ENCODE data around the gene KLHL29. TPM values are rescaled to one million over a fixed set of nuclear protein-coding genes. Genes with fewer than 3 reads are reported as not detected.

KLHL29 gene
- polyA plus RNA-seq, 3 donors, result 0.03 TPM; not detected in 2

GRCh38 chr2:23632386-23632785 is 247.4 kb downstream of the KLHL29 start:
- 66% methylated on average over 5 of the region's 6 CpGs for WGBS (ENCODE audit: insufficient coverage)
- Histone ChIP-seq H3K27ac (ENCODE audit: low read depth in 1 of 2, low read length in 2 of 2) (no peak overlapping the region), H3K9ac (ENCODE audit: insufficient read depth, low read length, poor library complexity, severe bottlenecking) (no peak overlapping the region), H3K4me2 (replicated peaks; ENCODE audit: extremely low read depth, low read length, poor library complexity, severe bottlenecking) (no peak overlapping the region), H3K79me2 (ENCODE audit: insufficient read depth, low read length) (no peaks in the 10 kb centered on the region), H3K4me1 (ENCODE audit: control insufficient read depth in 1 of 2, insufficient read depth in 2 of 2, low read length in 2 of 2) (no peaks in the 10 kb centered on the region), H2AFZ (ENCODE audit: insufficient read depth, low read depth, low read length, poor library complexity, severe bottlenecking) (no peak overlapping the region), H3K27me3 (ENCODE audit: control insufficient read depth in 2 of 2, insufficient read depth in 2 of 2, low read length in 2 of 2) (peaks cover 0 to 2% of the 10 kb centered on the region in 2 donors), H3K9me3 (replicated peaks in 1 of 2; ENCODE audit: control insufficient read depth in 1 of 2, insufficient read depth in 1 of 2, low read length in 2 of 2) (no peaks in the 10 kb centered on the region), H4K20me1 (ENCODE audit: insufficient read depth, low read length) (no peaks in the 10 kb centered on the region), H3K4me3 (replicated peaks in 1 of 3; ENCODE audit: low read depth in 2 of 3, low read length in 3 of 3) (no peak overlapping the region), H3K36me3 (replicated peaks in 1 of 2; ENCODE audit: control insufficient read depth in 1 of 2, insufficient read depth in 2 of 2, low read length in 2 of 2) (no peaks in the 10 kb centered on the region)
- DNase-seq, result no peak
- Mint-ChIP-seq H3K27me3 (ENCODE audit: low read depth in 3 of 3) (peaks cover 3 to 11% (median 9%) of the 10 kb centered on the region in 3 donors), H3K4me1 (no peaks in the 10 kb centered on the region), H3K4me3 (no peak overlapping the region), H3K36me3 (no peaks in the 10 kb centered on the region), H3K9me3 (peaks cover 0 to 1% (median 0%) of the 10 kb centered on the region in 7 donors), H3K27ac (no peak overlapping the region)
- TF ChIP-seq, protein P1, sequence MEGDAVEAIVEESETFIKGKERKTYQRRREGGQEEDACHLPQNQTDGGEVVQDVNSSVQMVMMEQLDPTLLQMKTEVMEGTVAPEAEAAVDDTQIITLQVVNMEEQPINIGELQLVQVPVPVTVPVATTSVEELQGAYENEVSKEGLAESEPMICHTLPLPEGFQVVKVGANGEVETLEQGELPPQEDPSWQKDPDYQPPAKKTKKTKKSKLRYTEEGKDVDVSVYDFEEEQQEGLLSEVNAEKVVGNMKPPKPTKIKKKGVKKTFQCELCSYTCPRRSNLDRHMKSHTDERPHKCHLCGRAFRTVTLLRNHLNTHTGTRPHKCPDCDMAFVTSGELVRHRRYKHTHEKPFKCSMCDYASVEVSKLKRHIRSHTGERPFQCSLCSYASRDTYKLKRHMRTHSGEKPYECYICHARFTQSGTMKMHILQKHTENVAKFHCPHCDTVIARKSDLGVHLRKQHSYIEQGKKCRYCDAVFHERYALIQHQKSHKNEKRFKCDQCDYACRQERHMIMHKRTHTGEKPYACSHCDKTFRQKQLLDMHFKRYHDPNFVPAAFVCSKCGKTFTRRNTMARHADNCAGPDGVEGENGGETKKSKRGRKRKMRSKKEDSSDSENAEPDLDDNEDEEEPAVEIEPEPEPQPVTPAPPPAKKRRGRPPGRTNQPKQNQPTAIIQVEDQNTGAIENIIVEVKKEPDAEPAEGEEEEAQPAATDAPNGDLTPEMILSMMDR (IDR thresholded peaks at IDR 0.05), result no peak
- intact Hi-C loops (cut with micrococcal nuclease), result no loop called here

GRCh38 chr2:23632831-23633395 is 247.9 kb downstream of the KLHL29 start:
- DNase-seq, result no peak
- Histone ChIP-seq H3K36me3 (replicated peaks in 1 of 2; ENCODE audit: control insufficient read depth in 1 of 2, insufficient read depth in 2 of 2, low read length in 2 of 2) (no peaks in the 10 kb centered on the region), H3K27me3 (ENCODE audit: control insufficient read depth in 2 of 2, insufficient read depth in 2 of 2, low read length in 2 of 2) (peaks cover 0 to 2% of the 10 kb centered on the region in 2 donors), H3K79me2 (ENCODE audit: insufficient read depth, low read length) (no peaks in the 10 kb centered on the region), H3K9me3 (replicated peaks in 1 of 2; ENCODE audit: control insufficient read depth in 1 of 2, insufficient read depth in 1 of 2, low read length in 2 of 2) (no peaks in the 10 kb centered on the region), H3K4me2 (replicated peaks; ENCODE audit: extremely low read depth, low read length, poor library complexity, severe bottlenecking) (no peak overlapping the region), H3K4me1 (ENCODE audit: control insufficient read depth in 1 of 2, insufficient read depth in 2 of 2, low read length in 2 of 2) (no peaks in the 10 kb centered on the region), H3K9ac (ENCODE audit: insufficient read depth, low read length, poor library complexity, severe bottlenecking) (no peak overlapping the region), H2AFZ (ENCODE audit: insufficient read depth, low read depth, low read length, poor library complexity, severe bottlenecking) (no peak overlapping the region), H4K20me1 (ENCODE audit: insufficient read depth, low read length) (no peaks in the 10 kb centered on the region), H3K4me3 (replicated peaks in 1 of 3; ENCODE audit: low read depth in 2 of 3, low read length in 3 of 3) (no peak overlapping the region), H3K27ac (ENCODE audit: low read depth in 1 of 2, low read length in 2 of 2) (no peak overlapping the region)
- no peak overlapping the region for H3K27ac Mint-ChIP-seq
- intact Hi-C loops (cut with micrococcal nuclease), result no loop called here
- H3K36me3 Mint-ChIP-seq, result no peaks in the 10 kb centered on the region
- WGBS (ENCODE audit: insufficient coverage), result 96% methylated on average over 2 of the region's 5 CpGs
- TF ChIP-seq, protein P1 (IDR thresholded peaks at IDR 0.05), result no peak
- H3K9me3 Mint-ChIP-seq, result peaks cover 0 to 3% (median 0%) of the 10 kb centered on the region in 7 donors
- H3K4me1 Mint-ChIP-seq, result no peaks in the 10 kb centered on the region
- H3K4me3 Mint-ChIP-seq, result no peak overlapping the region
- peaks cover 6 to 11% (median 9%) of the 10 kb centered on the region in 3 donors for H3K27me3 Mint-ChIP-seq (ENCODE audit: low read depth in 3 of 3)
